Limb (tissue), 2 donors: ENCODE measurements around the gene CEP72.

ENCODE experiments used
- DNase-seq, 2 donors: peaks; one replicate each; pipeline ENCODE4 v3.0.0-alpha.2; 2016; ENCODE audit errors: extremely low spot score in 2 of 2

The CEP72 gene

GRCh38 chr5:638501-639252 is 26.5 kb downstream of the CEP72 start:
- no peak for DNase-seq

GRCh38 chr5:639253-639530 is 27.1 kb downstream of the CEP72 start:
- no peak for DNase-seq

- no peak for DNase-seq
Measured at GRCh38 chr5:639584-640213, 27.6 kb downstream of the CEP72 start.

- DNase-seq, result no peak
Measured at GRCh38 chr5:640461-641330, 28.6 kb downstream of the CEP72 start.

DNA sequence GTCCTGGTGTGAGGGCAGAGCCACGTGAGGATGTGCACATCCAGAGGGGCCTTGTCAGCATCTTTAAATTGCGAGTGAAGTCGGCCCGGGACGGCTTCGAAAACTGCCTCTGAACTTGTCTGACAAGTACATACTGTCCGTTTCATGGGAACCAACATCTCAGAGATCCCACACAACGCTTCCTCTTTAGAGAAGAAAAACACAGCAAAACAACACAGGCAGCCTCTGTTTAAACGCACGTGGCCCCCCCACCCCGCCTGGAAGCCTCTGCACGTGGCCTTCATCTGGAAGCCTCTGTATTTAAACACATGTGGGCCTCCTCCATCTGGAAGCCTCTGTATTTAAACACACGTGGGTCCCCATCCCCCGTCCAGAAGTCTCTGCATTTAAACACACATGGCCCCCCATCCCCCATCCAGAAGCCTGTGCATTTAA is 29.2 kb downstream of the CEP72 start:
- DNase-seq, result no peak

DNA sequence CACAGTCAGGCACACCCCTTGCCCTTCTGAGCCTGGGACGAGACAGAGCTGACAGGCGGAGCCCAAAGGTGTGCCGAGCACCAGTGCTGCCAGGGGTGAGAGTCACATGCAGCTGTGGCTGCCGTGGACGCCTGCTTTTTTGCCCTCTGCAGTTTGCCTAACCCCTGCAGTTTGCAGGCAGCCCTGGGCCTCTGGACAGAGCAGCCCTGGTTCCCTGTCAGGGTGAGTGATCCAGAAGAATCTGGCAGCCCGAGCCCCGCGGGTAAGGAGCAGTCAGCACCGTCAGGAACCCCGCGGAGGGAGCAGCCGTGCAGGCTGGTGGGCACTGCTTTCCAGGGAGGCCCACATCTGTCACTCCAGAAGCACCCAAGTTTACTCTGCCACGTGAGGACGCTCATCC is 30.3 kb downstream of the CEP72 start:
- no peak for DNase-seq

DNA sequence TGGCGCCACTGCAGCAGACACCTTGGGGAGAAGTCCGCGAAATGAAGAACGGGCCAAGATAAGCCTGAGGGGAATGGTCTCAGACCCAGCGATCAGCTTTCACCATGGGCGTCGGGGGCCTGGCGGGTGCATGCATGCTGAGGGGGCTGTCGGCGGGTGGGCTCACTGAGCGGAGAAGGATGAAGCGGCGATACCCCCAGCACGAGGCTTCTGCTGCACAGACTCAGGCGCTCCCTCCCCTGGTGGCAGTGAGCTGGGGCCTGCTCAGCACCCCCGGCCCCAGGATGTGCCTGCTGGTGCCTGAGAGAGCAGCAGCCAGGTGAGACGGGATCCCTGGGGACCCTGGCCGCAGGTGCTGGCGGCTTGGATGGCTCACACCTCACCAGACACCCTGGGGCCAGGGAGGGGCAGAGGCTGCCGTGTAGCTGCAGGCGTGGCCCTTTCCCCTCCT is 31.2 kb downstream of the CEP72 start:
- no peak for DNase-seq

- no peak for DNase-seq
Measured at GRCh38 chr5:643811-644271, 31.7 kb downstream of the CEP72 start.

DNA sequence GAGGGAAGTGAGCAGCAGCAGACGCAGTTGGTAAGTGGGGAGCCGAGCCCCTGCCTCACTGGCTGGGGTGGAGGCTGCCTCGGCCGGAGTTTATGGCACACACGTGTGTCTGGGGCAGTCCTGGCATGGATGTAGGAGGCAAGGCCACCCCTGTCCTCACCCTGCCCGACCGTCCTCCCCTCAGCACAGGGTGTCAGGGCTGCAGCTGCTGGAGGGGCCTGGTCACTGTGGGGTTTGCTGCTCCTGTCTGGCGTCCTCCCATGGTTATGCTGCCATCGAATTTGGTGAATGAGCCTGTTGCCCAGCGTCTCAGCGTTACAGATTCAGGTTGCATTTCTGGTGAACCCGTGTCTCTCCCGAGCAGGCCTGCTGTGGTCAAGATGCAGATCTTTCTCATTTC is 32.4 kb downstream of the CEP72 start:
- no peak for DNase-seq

DNA sequence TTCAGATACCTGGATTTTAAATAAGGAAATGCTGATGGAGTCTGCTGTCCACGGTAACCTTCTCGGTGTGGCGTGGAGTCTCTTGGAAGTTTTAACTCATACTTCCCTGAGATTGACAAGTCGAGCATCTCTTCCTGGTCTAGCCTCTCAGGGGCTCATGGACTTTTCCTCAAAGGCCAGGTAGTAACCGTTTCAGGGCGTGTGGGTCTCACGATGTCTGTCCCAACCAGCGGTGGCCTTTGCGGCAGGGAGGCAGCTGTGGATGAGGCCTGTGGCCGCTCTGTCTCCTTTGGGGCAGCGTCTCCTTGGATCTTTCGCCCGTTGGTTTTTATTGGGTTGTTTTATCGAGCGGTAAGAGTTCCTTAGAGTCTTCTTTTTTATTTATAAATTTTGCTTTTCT is 32.8 kb downstream of the CEP72 start:
- no peak for DNase-seq

DNA sequence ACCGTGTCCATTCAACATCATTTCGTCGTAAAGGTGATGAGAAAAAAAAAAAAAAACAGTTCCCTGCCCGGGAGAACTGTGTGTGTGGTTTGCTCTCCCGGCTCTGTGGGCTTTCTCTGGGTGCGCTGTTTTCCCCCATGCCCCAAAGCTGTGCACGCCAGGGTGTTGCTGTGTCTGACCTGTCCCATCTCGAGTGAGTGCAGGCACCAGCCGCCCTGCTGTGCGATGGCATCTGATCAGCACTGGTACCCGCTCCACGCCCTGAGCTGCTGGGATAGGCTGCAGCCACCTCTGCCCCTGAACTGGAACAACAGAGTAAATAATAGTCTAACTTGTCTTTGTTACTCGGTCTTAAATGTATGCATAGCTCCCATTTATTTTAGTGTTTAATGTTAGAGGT is 33.3 kb downstream of the CEP72 start:
- DNase-seq, result no peak

DNA sequence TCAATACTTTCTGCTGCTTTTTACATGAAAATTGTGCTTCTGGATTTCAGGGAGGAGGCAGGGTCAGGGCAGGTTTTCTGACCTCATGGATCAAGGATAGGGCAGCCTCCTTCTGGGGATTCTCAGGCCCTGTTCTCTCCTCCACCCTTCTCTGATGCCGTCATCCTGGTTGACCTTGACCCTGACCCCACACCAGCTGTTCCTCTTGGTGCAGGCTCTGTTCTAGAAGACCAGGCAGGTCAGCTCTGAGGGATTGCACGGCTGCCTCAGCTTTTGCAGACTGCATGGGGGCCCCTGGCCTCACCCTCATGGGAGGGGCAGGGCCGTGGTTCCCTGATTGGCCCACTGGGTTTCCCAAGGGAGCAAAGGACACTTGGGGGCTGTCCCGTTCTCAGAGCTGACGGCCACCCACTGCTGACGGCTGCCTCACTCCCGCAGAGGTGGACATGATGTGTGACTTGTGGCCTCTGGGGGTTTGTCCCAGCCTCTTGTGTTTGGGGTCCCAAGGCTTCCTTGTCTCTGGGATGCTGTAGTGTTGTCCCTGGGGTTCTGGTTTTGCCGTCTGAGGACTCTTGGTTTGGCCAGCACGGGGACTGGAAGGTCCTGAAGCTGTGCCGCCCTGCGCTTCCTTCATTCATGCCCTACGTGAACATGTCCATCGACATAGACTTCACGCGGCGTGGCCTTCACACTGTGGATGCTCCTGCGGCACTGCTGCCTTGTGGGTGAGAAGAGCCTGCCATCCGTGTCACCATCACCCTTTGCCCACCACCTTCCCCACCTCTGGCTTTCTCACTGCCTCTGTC is 34.5 kb downstream of the CEP72 start:
- DNase-seq, result no peak

GRCh38 chr5:647311-647710 is 35.2 kb downstream of the CEP72 start:
- no peak for DNase-seq

DNA sequence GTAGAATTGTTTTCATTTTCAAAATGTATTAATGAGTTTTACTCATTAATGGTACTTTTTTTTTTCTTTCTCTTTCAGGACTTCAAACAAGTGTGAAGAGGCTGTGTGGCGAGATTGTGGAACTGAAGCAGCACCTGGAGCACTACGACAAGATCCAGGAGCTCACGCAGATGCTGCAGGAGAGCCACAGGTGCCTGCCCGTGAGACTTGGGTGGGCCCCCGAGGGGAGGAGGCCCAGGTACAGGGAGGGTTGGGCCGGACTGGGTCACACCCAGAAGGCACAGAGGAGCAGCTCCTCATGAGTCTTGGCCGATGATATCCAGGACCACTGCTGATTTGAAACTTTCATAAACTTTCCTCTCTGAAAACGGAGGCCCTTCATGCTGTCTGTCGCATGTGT is 35.6 kb downstream of the CEP72 start:
- DNase-seq, result no peak

- no peak for DNase-seq
Measured at GRCh38 chr5:651296-652022, 39.3 kb downstream of the CEP72 start.

DNA sequence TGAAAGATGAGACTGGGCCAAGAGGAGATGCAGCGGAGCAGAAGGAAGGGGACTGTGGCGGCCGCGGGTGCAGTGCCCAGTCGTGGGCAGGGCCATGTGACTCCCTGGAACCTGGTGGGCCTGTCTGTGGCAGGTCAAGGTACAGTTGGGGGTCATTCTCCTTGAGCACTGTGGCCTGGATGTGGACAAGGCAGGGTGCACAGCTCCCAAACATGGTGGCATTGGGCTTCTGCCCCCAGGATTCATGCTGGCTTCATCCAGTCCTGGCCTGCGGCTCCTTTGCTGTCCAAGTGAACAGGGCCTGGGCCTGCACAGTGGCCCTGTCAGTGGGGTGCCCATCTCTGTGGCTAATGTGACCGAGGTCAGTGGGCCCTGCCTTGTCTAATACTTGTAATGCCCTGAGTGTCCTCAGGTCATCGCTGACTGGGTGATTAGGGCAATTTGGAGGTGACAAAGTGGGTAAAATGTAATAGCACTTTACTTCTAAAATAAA is 39.9 kb downstream of the CEP72 start:
- DNase-seq, result no peak

GRCh38 chr5:652773-653350 is 40.7 kb downstream of the CEP72 start:
- DNase-seq, result no peak

DNA sequence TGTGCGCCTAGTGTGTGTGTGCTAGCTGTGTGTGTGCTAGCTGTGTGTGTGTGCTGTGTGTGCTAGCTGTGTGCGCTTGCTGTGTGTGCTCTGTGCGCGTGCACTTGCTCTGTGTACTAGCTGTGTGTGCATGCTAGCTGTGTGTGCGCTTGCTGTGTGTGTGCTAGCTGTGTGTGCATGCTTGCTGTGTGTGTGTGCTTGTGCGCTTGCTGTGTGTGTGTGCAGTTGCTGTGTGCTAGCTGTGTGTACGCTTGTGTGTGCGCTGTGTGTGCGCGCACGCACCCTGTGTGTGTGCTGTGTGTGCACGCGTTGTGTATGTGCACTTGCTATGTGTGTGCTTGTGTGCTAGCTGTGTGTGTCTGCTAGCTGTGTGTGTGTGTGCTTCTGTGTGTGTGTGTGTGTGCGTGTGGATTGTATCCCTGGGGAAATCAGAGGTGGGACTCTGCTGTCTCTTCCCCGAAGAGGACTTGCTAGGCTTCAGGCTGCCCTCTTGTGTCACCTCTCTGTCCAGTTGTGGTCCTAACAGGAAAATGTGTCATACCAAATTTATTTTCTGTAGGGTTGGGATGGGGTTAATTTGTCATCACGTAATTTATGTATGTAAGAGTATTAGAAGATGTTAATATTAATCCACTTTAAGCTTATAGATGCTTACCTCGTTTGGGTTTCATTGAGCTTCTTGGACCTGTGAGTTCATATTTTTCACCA is 42.1 kb downstream of the CEP72 start:
- no peak for DNase-seq

DNA sequence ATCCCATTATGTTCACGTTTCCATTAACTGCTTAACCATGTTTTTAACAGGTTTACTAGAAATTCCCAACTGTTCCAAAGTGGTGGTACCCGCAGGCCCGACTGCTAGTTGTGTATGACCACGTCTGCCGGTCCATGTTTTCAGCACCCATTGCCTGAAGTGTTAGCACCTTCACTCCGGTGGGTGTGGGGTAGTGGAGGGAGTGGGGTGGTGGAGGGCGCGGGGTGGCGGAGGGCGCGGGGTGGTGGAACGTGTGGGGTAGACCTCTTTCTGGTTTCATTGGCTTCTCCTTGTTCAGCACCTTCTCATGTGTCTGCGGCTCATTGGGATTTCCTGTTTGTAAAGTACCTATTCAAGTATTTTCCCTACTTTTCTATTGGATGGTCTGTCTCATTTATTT is 43.3 kb downstream of the CEP72 start:
- no peak for DNase-seq

DNA sequence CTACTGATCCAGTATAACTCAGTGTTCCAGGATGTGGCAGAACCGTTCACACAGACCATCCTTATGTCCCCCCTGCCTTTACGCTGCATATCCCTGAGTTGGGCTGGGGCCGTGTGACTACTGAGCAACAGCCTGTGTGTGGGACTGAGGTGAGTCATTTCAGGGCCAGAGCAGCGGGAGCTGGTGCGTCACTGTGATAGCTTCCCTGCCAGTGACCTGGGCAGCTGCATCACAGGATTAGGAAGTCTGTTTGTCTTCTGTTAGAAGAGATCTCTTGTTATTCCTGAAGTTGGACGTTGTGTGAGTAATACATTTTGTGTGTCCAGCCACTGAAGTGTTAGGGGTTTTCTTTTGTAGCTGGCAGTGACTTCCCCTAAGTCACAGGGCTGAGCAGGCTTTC is 45.4 kb downstream of the CEP72 start:
- no peak for DNase-seq
